Measurements from ENCODE around the gene CELSR1.

Gene CELSR1

GRCh38 chr22:46525389-46526243 is 11.8 kb downstream of the CELSR1 start:
- DNase-seq (ENCODE audit: low spot score): no peak
- in situ Hi-C loops (cut with MboI; ENCODE audit: low pct_unique_long_range_greater_than_20kb, low sequenced_read_pairs, unreplicated experiment): no loop called here
- TF ChIP-seq CTCF (IDR thresholded peaks at IDR 0.05; ENCODE audit: extremely low read depth, insufficient read depth, missing control alignments): no peak

- DNase-seq (ENCODE audit: low spot score): no peak
- no peak for TF ChIP-seq CTCF (IDR thresholded peaks at IDR 0.05; ENCODE audit: extremely low read depth, insufficient read depth, missing control alignments)
- in situ Hi-C loops (cut with MboI; ENCODE audit: low pct_unique_long_range_greater_than_20kb, low sequenced_read_pairs, unreplicated experiment): no loop called here
Measured at GRCh38 chr22:46524203-46524740, 13.1 kb downstream of the CELSR1 start.

GRCh38 chr22:46522797-46523196 is 14.6 kb downstream of the CELSR1 start:
- in situ Hi-C loops (cut with MboI; ENCODE audit: low pct_unique_long_range_greater_than_20kb, low sequenced_read_pairs, unreplicated experiment): no loop called here
- TF ChIP-seq CTCF (IDR thresholded peaks at IDR 0.05; ENCODE audit: extremely low read depth, insufficient read depth, missing control alignments): no peak
- DNase-seq (ENCODE audit: low spot score): no peak

GRCh38 chr22:46521994-46522393 is 15.4 kb downstream of the CELSR1 start:
- in situ Hi-C loops (cut with MboI; ENCODE audit: low pct_unique_long_range_greater_than_20kb, low sequenced_read_pairs, unreplicated experiment): no loop called here
- TF ChIP-seq CTCF (IDR thresholded peaks at IDR 0.05; ENCODE audit: extremely low read depth, insufficient read depth, missing control alignments): no peak
- DNase-seq (ENCODE audit: low spot score): no peak

GRCh38 chr22:46520880-46521279 is 16.5 kb downstream of the CELSR1 start:
- in situ Hi-C loops (cut with MboI; ENCODE audit: low pct_unique_long_range_greater_than_20kb, low sequenced_read_pairs, unreplicated experiment): no loop called here
- TF ChIP-seq CTCF (IDR thresholded peaks at IDR 0.05; ENCODE audit: extremely low read depth, insufficient read depth, missing control alignments): no peak
- DNase-seq (ENCODE audit: low spot score): no peak

- in situ Hi-C loops (cut with MboI; ENCODE audit: low pct_unique_long_range_greater_than_20kb, low sequenced_read_pairs, unreplicated experiment): no loop called here
- no peak for TF ChIP-seq CTCF (IDR thresholded peaks at IDR 0.05; ENCODE audit: extremely low read depth, insufficient read depth, missing control alignments)
- DNase-seq (ENCODE audit: low spot score): no peak
Measured at GRCh38 chr22:46519377-46519776, 18.0 kb downstream of the CELSR1 start.

Data from GM13977 (cell line).